NCI-H2227 treated with DMSO at 0.1 percent for 48 hours (cell line): ENCODE measurements around the gene ATP6AP2.
"Not testable (repeated sequence)": the region's sequence is repeated elsewhere in the genome, so short reads cannot be mapped to it uniquely, and the experiment has no call there.

ENCODE experiments used
- DNase-seq: peaks from one replicate; lab custom pipeline; 2025; lab: John Stamatoyannopoulos, UW

The ATP6AP2 gene

DNA sequence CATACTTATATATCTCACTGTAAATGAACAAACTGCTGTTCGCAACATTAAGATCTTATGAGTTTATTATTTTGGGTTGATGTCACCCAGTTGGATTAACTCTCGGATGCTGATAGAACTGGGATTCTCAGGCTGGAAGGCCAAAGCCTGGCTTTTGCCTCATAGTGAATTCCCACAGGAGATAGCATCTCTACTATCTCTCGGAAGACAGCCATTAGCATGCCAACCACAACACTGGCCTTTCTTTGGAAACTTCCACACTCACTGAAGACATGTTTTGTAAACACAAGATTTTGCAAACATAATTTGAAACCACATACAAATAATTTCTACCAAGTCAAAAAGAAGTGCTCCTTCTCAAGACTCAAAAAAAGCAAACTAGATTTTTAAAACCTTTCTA, 4.5 kb upstream of the ATP6AP2 start:
- no peak for DNase-seq

DNA sequence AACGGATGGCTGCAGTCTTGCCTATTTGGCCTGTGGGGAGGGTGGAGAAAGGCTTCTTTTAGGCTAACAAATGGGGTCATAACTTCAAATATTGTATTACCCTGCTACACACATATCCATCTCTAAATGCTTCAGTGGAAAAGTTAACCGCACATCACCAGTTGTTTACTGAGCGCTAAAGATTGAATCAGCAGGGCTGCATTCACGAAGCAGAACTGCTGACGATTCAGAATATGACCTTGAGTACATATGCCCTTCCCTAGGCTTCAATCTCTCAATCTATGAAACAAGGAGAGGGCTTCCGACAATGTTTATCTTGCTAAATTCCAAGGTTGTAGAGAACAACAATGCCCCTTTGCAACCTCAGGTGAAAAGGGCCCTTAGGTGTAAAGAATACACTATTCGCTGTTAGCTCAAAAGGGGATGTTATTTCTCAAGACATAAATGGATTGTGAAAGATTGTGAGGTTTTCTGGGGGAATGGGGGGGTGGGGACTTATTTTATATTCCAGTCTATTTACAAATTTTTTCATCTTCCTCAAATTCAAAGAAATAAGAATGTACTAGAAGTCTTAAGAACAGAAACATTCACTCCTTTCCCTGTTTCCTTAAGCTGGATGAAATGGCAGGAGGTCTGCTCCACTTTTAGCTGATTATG, 2.6 kb upstream of the ATP6AP2 start:
- no peak for DNase-seq

GRCh38 chrX:40579141-40579540, 1.6 kb upstream of the ATP6AP2 start:
- no peak for DNase-seq

- peak; percentile 36 for DNase-seq
Measured at GRCh38 chrX:40579900-40580536, 752 bp upstream of the ATP6AP2 start.

- DNase-seq = no peak
Measured at GRCh38 chrX:40581336-40581920, 658 bp downstream of the ATP6AP2 start.

DNA sequence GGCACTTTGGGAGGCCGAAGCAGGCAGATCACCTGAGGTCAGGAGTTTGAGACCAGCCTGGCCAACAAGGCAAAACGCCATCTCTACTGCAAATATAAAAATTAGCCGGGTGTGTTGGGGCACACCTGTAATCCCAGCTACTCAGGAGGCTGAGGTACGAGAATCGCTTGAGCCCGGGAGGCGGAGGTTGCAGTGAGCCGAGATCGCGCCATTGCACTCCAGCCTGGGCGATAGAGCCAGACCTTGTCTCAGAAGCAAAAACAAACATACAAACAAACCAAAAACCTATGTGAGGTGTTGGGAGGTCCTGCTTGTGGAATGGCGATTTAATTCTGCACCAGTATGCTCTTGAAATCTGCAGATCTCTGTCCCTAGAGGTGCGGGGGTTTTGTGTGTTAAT, 1.4 kb downstream of the ATP6AP2 start:
- DNase-seq = not testable (repeated sequence)

DNA sequence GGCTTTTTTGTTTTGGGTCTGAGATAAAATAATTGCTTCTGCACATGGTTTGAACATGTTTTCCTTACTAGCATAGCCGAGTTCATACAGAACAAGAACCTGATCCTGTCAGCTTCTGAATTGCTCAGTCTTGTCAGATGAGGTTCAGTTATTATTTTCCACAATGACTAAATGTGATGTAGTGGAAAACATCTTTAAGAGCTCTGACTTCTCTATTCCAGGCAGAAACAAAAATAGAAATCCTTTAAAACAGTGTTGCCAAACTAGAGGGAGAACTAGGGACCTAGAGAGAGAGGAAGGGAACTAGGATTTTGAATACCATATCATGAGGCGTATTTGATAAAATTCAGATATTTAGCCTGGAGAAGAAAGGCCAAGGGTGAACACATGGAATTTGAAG, 2.0 kb downstream of the ATP6AP2 start:
- DNase-seq = no peak

DNA sequence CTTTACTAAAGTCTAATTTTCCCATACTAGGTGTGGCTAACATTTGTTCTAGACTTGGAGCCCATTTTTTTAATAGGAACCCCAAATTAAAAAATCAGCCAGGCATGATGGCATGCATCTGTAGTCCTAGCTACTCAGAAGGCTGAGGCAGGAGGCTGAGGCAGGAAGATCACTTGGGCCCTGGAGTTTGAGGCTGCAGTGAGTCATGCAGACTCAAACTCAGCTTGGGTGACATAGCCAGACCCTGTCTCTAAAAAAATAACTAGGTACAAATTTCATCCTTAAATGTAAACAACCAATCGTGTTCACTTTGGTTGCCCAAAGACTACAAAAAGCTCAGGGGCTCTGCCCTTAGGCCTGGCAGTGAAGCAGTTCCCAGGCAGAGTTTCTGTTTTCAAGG, 6.9 kb downstream of the ATP6AP2 start:
- DNase-seq = not testable (repeated sequence)

GRCh38 chrX:40589616-40590321, 9.0 kb downstream of the ATP6AP2 start:
- not testable (repeated sequence) for DNase-seq

DNA sequence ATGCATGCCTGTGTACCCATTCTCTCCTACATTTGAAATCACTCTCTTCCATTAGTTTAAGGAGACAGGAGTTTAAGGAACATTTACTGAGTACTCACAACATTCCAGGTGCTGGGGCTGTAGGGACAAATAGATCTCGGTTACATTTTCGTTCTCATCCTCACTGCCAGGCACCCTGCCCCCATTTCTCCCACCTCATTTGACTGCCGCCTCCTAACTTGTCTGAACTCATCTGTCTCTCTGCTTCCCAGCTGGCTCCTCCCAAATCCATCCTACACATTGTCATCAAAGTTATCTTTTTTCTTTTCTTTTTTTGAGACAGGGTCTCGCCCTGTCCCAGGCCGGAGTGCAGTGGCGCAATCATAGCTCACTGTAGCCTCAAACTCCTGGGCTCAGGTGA, 22.7 kb downstream of the ATP6AP2 start:
- no peak for DNase-seq

GRCh38 chrX:40607381-40607780, 26.6 kb downstream of the ATP6AP2 start:
- no peak for DNase-seq

DNA sequence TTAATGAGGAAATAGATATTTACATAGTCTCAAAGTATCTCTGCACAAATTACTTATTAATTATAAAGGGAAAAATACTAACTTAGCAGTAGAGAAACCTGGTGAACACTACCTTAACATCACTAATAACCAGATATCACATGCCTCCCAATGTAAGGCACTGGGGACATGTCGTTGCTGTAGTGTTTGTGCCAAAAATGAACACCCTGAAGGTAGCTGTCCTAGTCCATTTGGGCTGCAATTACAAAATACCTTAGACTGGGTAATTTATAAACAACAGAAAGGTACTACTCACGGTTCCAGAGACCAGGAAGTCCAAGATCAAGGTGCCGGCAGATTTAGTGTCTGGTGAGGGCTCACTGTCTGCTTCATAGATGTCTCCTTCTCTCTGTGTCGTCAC, 31.7 kb downstream of the ATP6AP2 start:
- no peak for DNase-seq

- no peak for DNase-seq
Measured at GRCh38 chrX:40615976-40616375, 35.2 kb downstream of the ATP6AP2 start.

DNA sequence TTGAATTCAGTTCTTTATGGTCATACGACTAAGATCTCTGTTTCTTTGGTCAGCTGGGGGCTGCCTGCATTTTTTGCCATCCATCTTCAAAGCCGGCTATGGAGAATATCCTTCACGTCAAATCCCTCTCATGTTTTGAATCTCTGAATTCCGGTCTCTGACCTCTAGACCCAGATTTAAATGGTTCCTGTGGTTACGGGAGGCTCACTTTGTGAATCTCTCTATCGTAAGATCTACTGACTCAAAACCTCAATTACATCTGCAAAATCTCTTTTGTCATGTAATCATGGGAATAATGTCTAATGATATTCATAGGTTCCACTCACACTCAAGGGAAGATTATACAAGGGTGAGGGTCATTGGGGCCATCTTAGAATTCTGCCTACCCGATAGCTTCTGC, 36.8 kb downstream of the ATP6AP2 start:
- no peak for DNase-seq

- no peak for DNase-seq
Measured at GRCh38 chrX:40622479-40623138, 41.8 kb downstream of the ATP6AP2 start.

GRCh38 chrX:40623139-40623536, 42.4 kb downstream of the ATP6AP2 start, which contains the start of gene MPC1L:
MPC1L (plus strand) TSS chrX:40623428; CDS start chrX:40623566, 138 bp downstream.
- DNase-seq = no peak

GRCh38 chrX:40623665-40624064, 42.9 kb downstream of the ATP6AP2 start:
- no peak for DNase-seq

DNA sequence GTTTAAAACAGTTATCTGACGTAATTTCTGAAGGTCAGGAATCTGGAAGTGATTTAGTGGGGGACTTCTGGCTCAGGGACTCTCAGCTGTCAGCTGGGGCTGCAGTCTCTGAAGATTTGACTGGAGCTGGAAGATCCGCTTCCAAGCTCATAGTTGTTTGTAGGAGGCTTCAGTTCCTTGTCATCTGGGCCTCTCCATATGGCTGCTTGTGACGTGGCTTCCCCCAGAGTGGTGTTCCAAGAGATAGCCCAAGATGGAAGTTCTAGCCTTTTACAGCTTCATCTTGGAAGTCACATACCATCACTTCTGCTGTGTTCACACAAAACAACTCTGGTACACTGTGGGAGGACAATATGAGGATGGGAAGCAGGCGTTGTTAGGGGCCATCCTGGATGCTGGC, 44.5 kb downstream of the ATP6AP2 start:
- DNase-seq = no peak

DNA sequence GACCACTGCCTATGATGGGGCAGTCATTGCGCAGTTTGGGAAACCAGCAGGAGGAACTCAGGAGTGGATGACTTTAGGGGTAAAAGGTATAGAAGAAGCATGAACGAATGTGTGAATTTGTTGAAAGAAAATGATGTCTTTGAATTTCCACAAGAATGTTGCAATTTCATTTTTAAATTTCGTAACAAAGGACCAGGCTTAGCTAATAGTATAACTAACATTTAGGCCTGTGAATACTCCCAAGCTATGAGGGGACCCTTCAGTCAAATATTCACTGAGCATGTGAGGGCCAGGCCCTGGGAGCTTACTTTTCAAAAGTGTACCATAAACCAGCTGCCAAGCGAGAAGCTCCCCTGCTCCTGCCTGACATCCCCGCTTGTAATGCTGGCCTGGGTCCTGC, 47.7 kb downstream of the ATP6AP2 start:
- DNase-seq = no peak

DNA sequence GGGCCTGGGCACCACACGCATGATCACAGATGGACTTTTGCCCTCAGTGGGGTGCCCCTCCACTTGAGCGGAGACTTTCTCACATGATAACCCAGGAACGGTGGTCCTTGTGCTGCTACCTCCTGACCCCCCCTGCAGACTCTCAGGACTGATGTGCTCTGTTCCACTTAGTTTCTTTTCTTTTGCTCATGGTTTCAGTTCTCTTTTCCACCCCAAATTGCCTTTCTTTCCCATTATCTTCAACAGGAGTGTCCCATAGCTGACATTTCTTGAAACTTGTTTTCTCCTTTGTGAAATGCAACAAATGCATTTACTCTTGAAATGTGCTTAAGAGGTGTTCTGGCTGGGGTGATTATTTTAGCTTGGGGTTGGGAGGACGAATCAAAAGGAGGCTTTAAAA, 51.4 kb downstream of the ATP6AP2 start:
- no peak for DNase-seq

- no peak for DNase-seq
Measured at GRCh38 chrX:40637687-40638086, 56.9 kb downstream of the ATP6AP2 start.

- no peak for DNase-seq
Measured at GRCh38 chrX:40644176-40644575, 63.4 kb downstream of the ATP6AP2 start.
